NK-92 treated with Interleukin-12 subunit alpha and Interleukin-12 subunit beta, amount 100 ng/mL, for 24 hours (cell line): ENCODE measurements around the gene CFAP97D2.
A peak's percentile ranks its signal among the peaks of the same experiment; 100 is the strongest.
"Not testable (repeated sequence)": the region's sequence is repeated elsewhere in the genome, so short reads cannot be mapped to it uniquely, and the experiment has no call there.

ENCODE experiments used
- DNase-seq: peaks from one replicate; lab custom pipeline; 2025; lab: John Stamatoyannopoulos, UW

CFAP97D2 gene

GRCh38 chr13:114179087-114179658 is at the start of gene CFAP97D2:
Gene CFAP97D2 (plus strand): TSS chr13:114179257. CDS start chr13:114179331, 74 bp downstream.
- no peak for DNase-seq

- no peak for DNase-seq
These were observed 49.4 kb upstream of the CFAP97D2 start for GRCh38 chr13:114129649-114130062.

GRCh38 chr13:114130131-114130836 is 48.8 kb upstream of the CFAP97D2 start:
- DNase-seq, result no peak

GRCh38 chr13:114130837-114131582 is 48.0 kb upstream of the CFAP97D2 start:
- DNase-seq, result no peak

- no peak for DNase-seq
These were observed 47.3 kb upstream of the CFAP97D2 start for GRCh38 chr13:114131583-114132418.

GRCh38 chr13:114132419-114133121 is 46.5 kb upstream of the CFAP97D2 start, which contains the start of gene RASA3:
Gene RASA3 (minus strand): TSS chr13:114132623. CDS start chr13:114132489, 134 bp downstream.
- DNase-seq, result no peak

- DNase-seq, result not testable (repeated sequence)
These were observed 45.9 kb upstream of the CFAP97D2 start for GRCh38 chr13:114133126-114133525.

GRCh38 chr13:114133552-114133951 is 45.5 kb upstream of the CFAP97D2 start:
- not testable (repeated sequence) for DNase-seq

GRCh38 chr13:114134111-114134943 is 44.7 kb upstream of the CFAP97D2 start:
- no peak for DNase-seq

- no peak for DNase-seq
These were observed 44.0 kb upstream of the CFAP97D2 start for GRCh38 chr13:114134944-114135610.

GRCh38 chr13:114135731-114136171 is 43.3 kb upstream of the CFAP97D2 start:
- DNase-seq, result no peak

- DNase-seq, result no peak
These were observed 42.5 kb upstream of the CFAP97D2 start for GRCh38 chr13:114136576-114136975.

- no peak for DNase-seq
These were observed 38.7 kb upstream of the CFAP97D2 start for GRCh38 chr13:114140131-114140905.

GRCh38 chr13:114140906-114141250 is 38.2 kb upstream of the CFAP97D2 start:
- no peak for DNase-seq

GRCh38 chr13:114141261-114141996 is 37.6 kb upstream of the CFAP97D2 start:
- no peak for DNase-seq

- no peak for DNase-seq
These were observed 36.9 kb upstream of the CFAP97D2 start for GRCh38 chr13:114142137-114142550.

- DNase-seq, result peak; percentile 77
These were observed 36.2 kb upstream of the CFAP97D2 start for GRCh38 chr13:114142640-114143490.
